IPS DF 4.7 (cell line): ENCODE results near the gene CLK3.
"Not testable (repeated sequence)": the region's sequence is repeated elsewhere in the genome, so short reads cannot be mapped to it uniquely, and the experiment has no call there.

ENCODE experiments used
- DNase-seq: peaks from one replicate; pipeline ENCODE4 v3.0.0-alpha.2; 2013; ENCODE audit warnings: low spot score; ENCODE audit errors: extremely low read depth

CLK3 gene

GRCh38 chr15:74642348-74642733 lies 26.7 kb downstream of the CLK3 start:
- no peak for DNase-seq

- DNase-seq: no peak
These were observed 27.4 kb downstream of the CLK3 start for GRCh38 chr15:74642734-74643664.

GRCh38 chr15:74643665-74644204 lies 28.1 kb downstream of the CLK3 start:
- DNase-seq: no peak

- no peak for DNase-seq
These were observed 30.8 kb downstream of the CLK3 start for GRCh38 chr15:74646480-74646879.

GRCh38 chr15:74648051-74648842 lies 32.6 kb downstream of the CLK3 start:
- no peak for DNase-seq

GRCh38 chr15:74651242-74651741 lies 35.7 kb downstream of the CLK3 start:
- no peak for DNase-seq

- no peak for DNase-seq
These were observed 37.9 kb downstream of the CLK3 start for GRCh38 chr15:74653426-74654102.

- DNase-seq: no peak
These were observed 39.8 kb downstream of the CLK3 start for GRCh38 chr15:74655424-74655823.

- DNase-seq: no peak
These were observed 41.4 kb downstream of the CLK3 start for GRCh38 chr15:74656935-74657535.

GRCh38 chr15:74657846-74658245 lies 42.2 kb downstream of the CLK3 start:
- DNase-seq: no peak

GRCh38 chr15:74661280-74661679 lies 45.6 kb downstream of the CLK3 start:
- not testable (repeated sequence) for DNase-seq

- no peak for DNase-seq
These were observed 46.6 kb downstream of the CLK3 start for GRCh38 chr15:74662064-74662860.

- no peak for DNase-seq
These were observed 47.8 kb downstream of the CLK3 start for GRCh38 chr15:74663303-74664027.

GRCh38 chr15:74664028-74664616 lies 48.5 kb downstream of the CLK3 start:
- DNase-seq: no peak

- DNase-seq: no peak
These were observed 49.0 kb downstream of the CLK3 start for GRCh38 chr15:74664670-74665069.

GRCh38 chr15:74667975-74668374 lies 52.3 kb downstream of the CLK3 start:
- no peak for DNase-seq

GRCh38 chr15:74669627-74670026 lies 54.0 kb downstream of the CLK3 start:
- DNase-seq: no peak

GRCh38 chr15:74674161-74674560 lies 58.5 kb downstream of the CLK3 start:
- no peak for DNase-seq

GRCh38 chr15:74676801-74677200 lies 61.2 kb downstream of the CLK3 start:
- DNase-seq: no peak
